T-helper 1 cell treated with Interleukin-12 subunit alpha and Interleukin-12 subunit beta and Interleukin-4 antibody, amounts not matched to agents 30 ng/mL and 1 ng/mL, for 36 hours (primary cell): Measurements from ENCODE around the gene MKS1. TPM values are rescaled to one million over a fixed set of nuclear protein-coding genes. Genes with fewer than 3 reads are reported as not detected.

Experiments
- intact Hi-C: fragments of 100-400 bp; cut with micrococcal nuclease; formaldehyde crosslinking; loops from one replicate; pipeline ENCODE4 v1.15.1; 2024
- total RNA-seq: library from RNA; stranded (reverse); gene quantifications from 2 replicates; pipeline ENCODE4 v1.2.3, GENCODE V29; 2022

The MKS1 gene
- total RNA-seq, 1 donor from 2014 or later = 15.6 TPM

DNA sequence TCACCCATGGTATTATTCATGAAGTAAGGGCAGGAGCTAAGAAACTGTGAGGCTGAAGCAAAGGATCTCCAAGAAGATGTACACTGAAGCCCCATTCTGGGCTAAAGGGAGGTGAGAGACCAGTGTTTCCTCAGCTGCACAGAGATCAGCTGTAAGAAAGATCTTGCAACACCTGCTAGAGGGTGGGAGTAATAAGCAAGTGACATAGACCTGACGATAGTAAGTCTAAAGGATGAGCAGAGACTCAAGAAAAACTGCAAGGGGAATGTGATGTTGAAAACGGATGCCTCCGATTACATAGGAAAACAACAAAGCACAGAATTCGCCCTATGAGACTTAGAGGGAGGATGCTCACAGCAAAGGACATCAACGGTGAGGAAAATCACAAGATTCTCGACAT, 52.4 kb downstream of the MKS1 start, which contains the start of gene OR4D2:
Gene OR4D2, plus strand, starts transcription at position 301 of the 400 bp plus-strand sequence. CDS start 2,674 bp downstream, outside the sequence.
- intact Hi-C loops = no loop called here

DNA sequence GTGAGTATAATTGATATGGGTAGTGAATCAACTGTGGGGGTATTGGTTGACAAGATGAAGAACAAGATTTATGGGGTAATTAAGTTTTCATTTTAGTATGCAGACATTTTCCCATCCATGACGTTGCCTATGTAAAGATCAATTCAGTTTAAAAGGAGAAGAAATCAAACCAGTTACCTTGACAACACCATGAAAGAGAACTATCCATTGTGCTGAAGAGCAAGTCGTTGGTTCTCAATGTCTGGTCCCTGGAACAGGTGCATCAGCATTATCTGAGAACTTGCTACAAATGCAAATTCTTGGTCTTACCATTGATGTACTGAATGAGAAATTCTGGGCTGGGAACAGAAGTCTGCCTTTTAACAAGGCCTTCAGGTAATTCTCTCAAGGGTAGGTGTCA, 53.1 kb downstream of the MKS1 start:
- intact Hi-C loops = no loop called here

DNA sequence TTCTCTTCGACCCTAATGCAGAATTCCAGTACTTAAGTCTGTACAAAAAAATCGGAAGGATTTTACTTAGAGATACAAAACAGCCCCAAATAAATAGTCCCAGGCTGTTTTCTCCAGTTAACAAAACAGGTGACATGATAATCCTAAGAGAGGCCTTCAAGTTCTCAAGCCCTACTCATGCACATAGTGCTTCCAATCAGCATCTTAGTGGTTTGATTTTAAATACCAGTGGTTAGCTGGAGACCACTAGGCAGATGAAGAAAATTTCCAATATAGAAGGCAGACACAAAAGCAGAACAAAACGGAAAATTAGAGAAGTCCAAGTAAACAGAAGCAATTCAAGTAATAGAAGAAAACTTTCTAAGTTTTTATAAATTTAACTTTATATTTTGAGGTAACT, 57.5 kb downstream of the MKS1 start:
- intact Hi-C loops = no loop called here

DNA sequence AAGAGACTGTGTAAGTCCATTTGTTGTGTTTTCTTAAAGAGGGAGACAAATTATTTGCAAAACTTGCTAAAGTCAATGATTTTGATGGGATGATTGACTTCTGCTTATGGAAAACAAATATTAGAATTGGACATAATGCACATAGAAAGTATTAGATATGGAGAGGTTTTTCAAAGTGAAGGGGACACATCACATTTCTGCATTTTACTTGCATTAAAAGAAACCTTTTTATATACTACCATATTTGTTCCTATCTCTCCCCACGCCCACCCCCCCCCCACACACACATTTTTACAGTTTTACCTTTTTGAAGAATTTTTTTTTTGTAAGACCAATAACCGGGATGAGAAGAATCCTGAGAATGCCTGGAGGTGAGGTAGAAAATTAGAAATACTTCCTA, 60.9 kb downstream of the MKS1 start:
- intact Hi-C loops = loop anchor here (10.0 kb wide), 1 partner anchor 903 kb away; the partner anchor contains the start of gene MSI2

DNA sequence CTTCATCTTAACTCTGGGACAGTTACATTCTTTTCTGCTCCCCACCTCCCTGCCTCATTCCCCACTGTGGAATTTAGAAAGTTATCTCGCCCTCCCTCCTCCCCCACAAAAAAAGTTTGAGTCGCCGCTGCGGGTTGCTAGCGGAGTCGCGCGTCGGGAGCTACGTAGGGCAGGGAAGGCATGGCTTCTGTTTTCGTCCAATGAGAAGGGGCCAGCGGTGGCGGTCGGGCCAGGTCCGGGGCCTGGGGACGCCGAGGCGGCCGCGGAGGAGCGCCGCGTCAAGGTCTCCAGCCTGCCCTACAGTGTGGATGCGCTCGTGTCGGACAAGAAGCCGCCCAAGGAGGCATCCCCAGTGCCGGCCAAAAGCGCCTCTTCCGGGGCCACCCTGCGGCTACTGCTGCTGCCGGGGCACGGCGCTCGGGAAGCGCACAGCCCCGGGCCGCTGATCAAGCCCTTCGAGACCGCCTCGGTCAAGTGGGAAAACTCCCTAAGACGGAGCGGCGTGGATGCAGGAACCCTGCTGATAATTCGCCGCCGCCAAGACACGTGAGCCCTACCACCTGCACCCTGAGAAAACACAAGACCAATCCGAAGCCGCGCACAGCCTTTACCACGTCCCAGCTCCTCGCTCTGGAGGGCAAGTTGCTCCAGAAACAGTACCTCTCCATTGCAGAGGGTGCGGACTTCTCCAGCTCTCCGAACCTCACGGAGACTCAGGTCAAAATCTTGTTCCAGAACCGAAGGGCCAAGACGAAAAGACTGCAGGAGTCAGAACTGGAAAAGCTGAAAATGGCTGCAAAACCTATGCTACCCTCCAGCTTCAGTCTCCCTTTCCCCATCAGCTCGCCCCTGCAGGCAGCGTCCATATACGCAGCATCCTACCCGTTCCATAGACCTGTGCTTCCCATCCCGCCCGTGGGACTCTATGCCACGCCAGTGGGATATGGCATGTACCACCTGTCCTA, 61.9 kb downstream of the MKS1 start:
- intact Hi-C loops = loop anchor here (1.0 to 10.0 kb wide), 3 partner anchors 74 to 902 kb away; partner anchors contain the start of genes DYNLL2, MSI2 and SRSF1

Other genes starting within 250 kb of the MKS1 start
- gene VEZF1, start 231.0 kb downstream of the MKS1 start, total RNA-seq = 42.4 and 43.9 TPM in 2 replicates
- gene SRSF1, start 212.0 kb downstream of the MKS1 start, total RNA-seq = 357 and 368 TPM in 2 replicates
- 31.0 and 31.9 TPM in 2 replicates for gene DYNLL2, start 135.8 kb downstream of the MKS1 start, total RNA-seq
- gene OR4D1, start 70.9 kb downstream of the MKS1 start, total RNA-seq = 0.47 and 0.66 TPM in 2 replicates
- gene OR4D2, start 52.3 kb downstream of the MKS1 start, total RNA-seq = not detected in 2 replicates
- gene EPX, start 26.5 kb downstream of the MKS1 start, total RNA-seq = not detected in 2 replicates
- not detected in 2 replicates for gene LPO, start 19.3 kb upstream of the MKS1 start, total RNA-seq
- 0.07 TPM in 1 of 2 replicates, not detected in the other for gene MPO, start 61.7 kb upstream of the MKS1 start, total RNA-seq
- 77.0 and 83.1 TPM in 2 replicates for gene TSPOAP1, start 109.5 kb upstream of the MKS1 start, total RNA-seq
- 83.1 and 86.0 TPM in 2 replicates for gene SUPT4H1, start 132.9 kb upstream of the MKS1 start, total RNA-seq
- 0.17 and 0.37 TPM in 2 replicates for gene RNF43, start 198.3 kb upstream of the MKS1 start, total RNA-seq